HAP-1 (cell line): ENCODE data around the gene IL11RA.

Experiments used
- DNase-seq, 2 experiments: peaks; one replicate each; pipeline ENCODE4 v3.0.0-alpha.2; 2016 to 2020; ENCODE audit warnings: low spot score in 2 of 2
- H3K27me3 ChIP-seq: fragments of 250-450 bp; sonication (Bioruptor Pico); 2 replicates; pipeline ENCODE4 v1.5.1; 2020; ENCODE audit warnings: low read depth, mild to moderate bottlenecking, moderate library complexity
- H3K36me3 ChIP-seq: fragments of 250-450 bp; sonication (Bioruptor Pico); replicated peaks from 2 replicates; pipeline ENCODE4 v1.5.1; 2020; ENCODE audit warnings: mild to moderate bottlenecking
- H3K4me1 ChIP-seq: fragments of 250-450 bp; sonication (Bioruptor Pico); 2 replicates; pipeline ENCODE4 v1.5.1; 2020; ENCODE audit warnings: mild to moderate bottlenecking
- H3K4me3 ChIP-seq: fragments of 250-450 bp; sonication (Bioruptor Pico); 2 replicates; pipeline ENCODE4 v1.5.1; 2020; ENCODE audit warnings: mild to moderate bottlenecking, moderate library complexity
- H3K9me3 ChIP-seq: fragments of 250-450 bp; sonication (Bioruptor Pico); 2 replicates; pipeline ENCODE4 v1.5.1; 2020; ENCODE audit warnings: mild to moderate bottlenecking, moderate library complexity
- in situ Hi-C: fragments of 300-500 bp; cut with MboI; formaldehyde crosslinking; loops from 3 replicates; pipeline ENCODE4 v1.14.3; 2020; ENCODE audit warnings: low sequenced_read_pairs, inconsistent platforms, mixed read lengths

Gene IL11RA

GRCh38 chr9:34653151-34654072 is 1.4 kb downstream of the IL11RA start:
- H3K4me3 ChIP-seq: no peak overlapping the region
- H3K4me1 ChIP-seq: peaks cover 6% of the 10 kb centered on the region
- in situ Hi-C loops: no loop called here
- no peaks in the 10 kb centered on the region for H3K27me3 ChIP-seq
- H3K9me3 ChIP-seq: no peaks in the 10 kb centered on the region
- DNase-seq: no peak
- H3K36me3 ChIP-seq: peaks cover 12% of the 10 kb centered on the region

GRCh38 chr9:34654323-34655051 is 2.5 kb downstream of the IL11RA start:
- H3K36me3 ChIP-seq: peaks cover 4% of the 10 kb centered on the region
- H3K9me3 ChIP-seq: no peaks in the 10 kb centered on the region
- no peak overlapping the region for H3K4me3 ChIP-seq
- H3K27me3 ChIP-seq: no peaks in the 10 kb centered on the region
- H3K4me1 ChIP-seq: peaks cover 6% of the 10 kb centered on the region
- no peak for DNase-seq
- in situ Hi-C loops: no loop called here

GRCh38 chr9:34655394-34655793 is 3.4 kb downstream of the IL11RA start:
- in situ Hi-C loops: no loop called here
- no peaks in the 10 kb centered on the region for H3K27me3 ChIP-seq
- no peaks in the 10 kb centered on the region for H3K9me3 ChIP-seq
- H3K4me1 ChIP-seq: peaks cover 6% of the 10 kb centered on the region
- no peak overlapping the region for H3K4me3 ChIP-seq
- DNase-seq: no peak
- no peaks in the 10 kb centered on the region for H3K36me3 ChIP-seq

GRCh38 chr9:34656992-34657391 is 5.0 kb downstream of the IL11RA start:
- Histone ChIP-seq H3K9me3 (no peaks in the 10 kb centered on the region), H3K4me3 (no peak overlapping the region), H3K36me3 (no peaks in the 10 kb centered on the region), H3K4me1 (peaks cover 3% of the 10 kb centered on the region), H3K27me3 (no peaks in the 10 kb centered on the region)
- in situ Hi-C loops: no loop called here
- no peak for DNase-seq

GRCh38 chr9:34658461-34658860 is 6.5 kb downstream of the IL11RA start:
- in situ Hi-C loops: no loop called here
- no peak for DNase-seq
- Histone ChIP-seq H3K4me1 (no peaks in the 10 kb centered on the region), H3K9me3 (no peaks in the 10 kb centered on the region), H3K36me3 (no peaks in the 10 kb centered on the region), H3K4me3 (no peak overlapping the region), H3K27me3 (no peaks in the 10 kb centered on the region)

- H3K9me3 ChIP-seq: no peaks in the 10 kb centered on the region
- no peak overlapping the region for H3K4me3 ChIP-seq
- no peaks in the 10 kb centered on the region for H3K36me3 ChIP-seq
- in situ Hi-C loops: no loop called here
- DNase-seq: no peak
- H3K27me3 ChIP-seq: no peaks in the 10 kb centered on the region
- H3K4me1 ChIP-seq: peaks cover 4% of the 10 kb centered on the region
Measured at GRCh38 chr9:34659592-34660253, 7.7 kb downstream of the IL11RA start.

- Histone ChIP-seq H3K9me3 (no peaks in the 10 kb centered on the region), H3K4me3 (no peak within 1 kb of the TSS), H3K4me1 (peaks cover 7% of the 10 kb centered on the region), H3K36me3 (no peaks in the 10 kb centered on the region), H3K27me3 (no peaks in the 10 kb centered on the region)
- DNase-seq: no peak
- in situ Hi-C loops: no loop called here
Measured at GRCh38 chr9:34662526-34663302, 10.7 kb downstream of the IL11RA start, which contains the start of gene CCL27. Gene CCL27, minus strand, starts transcription at chr9:34662657. Its CDS starts 24 bp downstream, at chr9:34662633.

GRCh38 chr9:34663303-34663605 is 11.3 kb downstream of the IL11RA start:
- H3K4me1 ChIP-seq: peaks cover 7% of the 10 kb centered on the region
- H3K4me3 ChIP-seq: no peak overlapping the region
- in situ Hi-C loops: no loop called here
- H3K36me3 ChIP-seq: no peaks in the 10 kb centered on the region
- no peaks in the 10 kb centered on the region for H3K27me3 ChIP-seq
- no peaks in the 10 kb centered on the region for H3K9me3 ChIP-seq
- no peak for DNase-seq

- Histone ChIP-seq H3K9me3 (no peaks in the 10 kb centered on the region), H3K27me3 (no peaks in the 10 kb centered on the region), H3K4me3 (peak overlapping the region; percentile 31), H3K4me1 (peaks cover 7% of the 10 kb centered on the region), H3K36me3 (no peaks in the 10 kb centered on the region)
- peak; percentile 60 to 90 for DNase-seq
- in situ Hi-C loops: no loop called here
Measured at GRCh38 chr9:34664281-34665066, 12.5 kb downstream of the IL11RA start.

GRCh38 chr9:34665067-34665380 is 13.0 kb downstream of the IL11RA start:
- no peak for DNase-seq
- H3K9me3 ChIP-seq: no peaks in the 10 kb centered on the region
- peaks cover 7% of the 10 kb centered on the region for H3K4me1 ChIP-seq
- H3K27me3 ChIP-seq: no peaks in the 10 kb centered on the region
- H3K4me3 ChIP-seq: peak overlapping the region; percentile 31
- in situ Hi-C loops: no loop called here
- no peaks in the 10 kb centered on the region for H3K36me3 ChIP-seq

GRCh38 chr9:34665381-34666250 is 13.6 kb downstream of the IL11RA start:
- peak; percentile 92 to 97 for DNase-seq
- peak overlapping the region; percentile 81 for H3K4me3 ChIP-seq
- in situ Hi-C loops: no loop called here

GRCh38 chr9:34669809-34670562 is 18.0 kb downstream of the IL11RA start:
- no peaks in the 10 kb centered on the region for H3K9me3 ChIP-seq
- no peaks in the 10 kb centered on the region for H3K27me3 ChIP-seq
- DNase-seq: no peak
- no peaks in the 10 kb centered on the region; the same call in 1 of the 2 replicates for H3K36me3 ChIP-seq
- in situ Hi-C loops: no loop called here
- H3K4me1 ChIP-seq: peaks cover under 1% of the 10 kb centered on the region
- no peak overlapping the region for H3K4me3 ChIP-seq

More at GRCh38 chr9:34665381-34666250, 13.6 kb downstream of the IL11RA start:
- Histone ChIP-seq H3K27me3 (no peaks in the 10 kb centered on the region), H3K4me1 (peaks cover 7% of the 10 kb centered on the region), H3K36me3 (no peaks in the 10 kb centered on the region), H3K9me3 (no peaks in the 10 kb centered on the region)
